Transverse colon (tissue), 4 donors: ENCODE results near the gene C1QA. TPM values are rescaled to one million over a fixed set of nuclear protein-coding genes. Genes with fewer than 3 reads are reported as not detected.

ENCODE experiments used
- DNase-seq: peaks from one replicate; pipeline ENCODE4 v3.0.0-alpha.2; 2019
- H3K27ac ChIP-seq, 4 donors: fragments of 200-600 bp; sonication (generic); 2 replicates each; pipeline ENCODE4 v1.5.1; 2016 to 2018; ENCODE audit warnings: inconsistent platforms in 4 of 4
- H3K27me3 ChIP-seq: fragments of 200-600 bp; sonication (generic); 2 replicates; pipeline ENCODE4 v1.5.1; 2017; ENCODE audit warnings: inconsistent platforms
- H3K36me3 ChIP-seq, 4 donors: fragments of 200-600 bp; sonication (generic); 2 replicates each; pipeline ENCODE4 v1.5.1; 2017 to 2019; ENCODE audit warnings: inconsistent platforms in 4 of 4
- H3K4me1 ChIP-seq, 4 donors: fragments of 200-600 bp; sonication (generic); 2 replicates each; pipeline ENCODE4 v1.5.1; 2017 to 2020; ENCODE audit warnings: inconsistent platforms in 4 of 4
- H3K4me3 ChIP-seq, 4 donors: fragments of 200-600 bp; sonication (generic); 1 replicate in 1 of 4; 2 replicates in 3 of 4; pipeline versions ENCODE4 v1.5.1 to v1.6.1; 2017 to 2019; ENCODE audit warnings: inconsistent platforms in 4 of 4
- H3K9me3 ChIP-seq, 2 donors: fragments of 200-600 bp; sonication (generic); 2 replicates each; pipeline ENCODE4 v1.5.1; 2017 to 2019; ENCODE audit warnings: inconsistent platforms in 2 of 2
- CTCF ChIP-seq, 5 experiments: fragments of 200-600 bp in 3 of 5; fragments of 450-650 bp in 2 of 5; sonication (generic) in 3 of 5; IDR thresholded peaks; 1 replicate in 2 of 5; 2 replicates in 3 of 5; pipeline ENCODE4 v1.5.1; 2016 to 2017; ENCODE audit warnings: antibody characterized with exemption in 5 of 5, inconsistent platforms in 3 of 5, mild to moderate bottlenecking in 2 of 5, moderate library complexity in 1 of 5
- EP300 ChIP-seq: sonication (generic); formaldehyde crosslinking; IDR thresholded peaks from one replicate; pipeline ENCODE4 v1.6.1; 2017; ENCODE audit warnings: antibody characterized with exemption, low read depth
- POLR2A ChIP-seq: fragments of 450-650 bp; IDR thresholded peaks from one replicate; pipeline ENCODE4 v1.6.1; 2016; ENCODE audit warnings: antibody characterized with exemption, mild to moderate bottlenecking, moderate library complexity
- POLR2AphosphoS5 ChIP-seq, 3 donors: sonication (generic); formaldehyde crosslinking; IDR thresholded peaks; one replicate each; pipeline ENCODE4 v1.6.1; 2016; ENCODE audit warnings: antibody characterized with exemption in 3 of 3
- WGBS, 2 donors: methylation state at CpG; one replicate each; pipeline ENCODE4 v1.1.5; 2018; ENCODE audit warnings: low coverage in 1 of 2; 5-methylcytosine and 5-hydroxymethylcytosine counted together
- in situ Hi-C, 4 donors: fragments of 200-750 bp; cut with MboI; loops; one replicate each; pipeline versions ENCODE4 v1.15.0 to v1.15.1; 2017; ENCODE audit warnings: low sequenced_read_pairs in 3 of 4, low pct_ligation_motif_present in 1 of 4, low pct_unique_long_range_greater_than_20kb in 1 of 4
- intact Hi-C: fragments of 100-400 bp; cut with DNase I; formaldehyde crosslinking; loops from one replicate; pipeline ENCODE4 v1.15.1; 2023; ENCODE audit warnings: low total_unique reads
- total RNA-seq, 4 donors: library from RNA; depleted of rRNA; stranded (reverse); fragments of >200 nt; gene quantifications; one replicate each; pipeline ENCODE4 v1.1.0, GENCODE V29; 2016

The C1QA gene
- total RNA-seq, 4 donors from 2014 or later = 28.5 to 181 (median 63.0) TPM

GRCh38 chr1:22643381-22643780, 7.0 kb downstream of the C1QA start, which contains the start of gene C1QC:
TSS of gene C1QC (plus strand) at chr1:22643633. CDS start at chr1:22644024, 391 bp downstream.
- WGBS, 2 donors = 61% methylated on average over 8 of the region's 8 CpGs; no CpG with 5 or more reads in 1 of the 2 donors
- DNase-seq = peak; percentile 26
- Histone ChIP-seq H3K4me3 (peak within 1 kb of the TSS in 2 of 4 donors; percentile 9 to 27), H3K4me1 (no peaks in the 10 kb centered on the region), H3K36me3 (no peaks in the 10 kb centered on the region), H3K9me3 (no peaks in the 10 kb centered on the region), H3K27me3 (no peaks in the 10 kb centered on the region), H3K27ac (peak within 1 kb of the TSS; percentile 28 to 48 (median 41))
- no peak for TF ChIP-seq EP300
- peak; percentile 24 for TF ChIP-seq POLR2A
- TF ChIP-seq POLR2AphosphoS5 (IDR thresholded peaks at IDR 0.05) = peak in 2 of 3 donors; percentile 16 to 58
- TF ChIP-seq CTCF (IDR thresholded peaks at IDR 0.05) = no peak
- in situ Hi-C loops = loop anchor here (10.0 to 25.0 kb wide), 3 partner anchors 219 to 506 kb away; partner anchors contain the start of gene WNT4 (in 2 of the 4)
- intact Hi-C loops = no loop called here

GRCh38 chr1:22643928-22644327, 7.5 kb downstream of the C1QA start:
- Histone ChIP-seq H3K9me3 (no peaks in the 10 kb centered on the region), H3K27ac (peak overlapping the region; percentile 28 to 48 (median 41)), H3K4me1 (no peaks in the 10 kb centered on the region), H3K36me3 (no peaks in the 10 kb centered on the region), H3K4me3 (peak overlapping the region in 2 of 4 donors; percentile 9 to 27), H3K27me3 (no peaks in the 10 kb centered on the region)
- TF ChIP-seq CTCF (IDR thresholded peaks at IDR 0.05) = no peak
- no peak for TF ChIP-seq POLR2AphosphoS5 (IDR thresholded peaks at IDR 0.05)
- no peak for TF ChIP-seq POLR2A
- no peak for TF ChIP-seq EP300
- no peak for DNase-seq
- intact Hi-C loops (no loop called here), in situ Hi-C loops (loop anchor here (10.0 to 25.0 kb wide), 3 partner anchors 219 to 507 kb away; partner anchors contain the start of gene WNT4 (in 2 of the 4))
- 74% methylated on average over 10 of the region's 12 CpGs; no CpG with 5 or more reads in 1 of the 2 donors for WGBS, 2 donors

GRCh38 chr1:22645931-22646330, 9.5 kb downstream of the C1QA start:
- H3K27me3 ChIP-seq = no peaks in the 10 kb centered on the region
- no peaks in the 10 kb centered on the region for H3K9me3 ChIP-seq
- TF ChIP-seq EP300 (no peak), POLR2AphosphoS5 (IDR thresholded peaks at IDR 0.05) (peak in 1 of 3 donors; percentile 11), POLR2A (peak; percentile 33)
- in situ Hi-C loops = loop anchor here (5.0 to 25.0 kb wide), 4 partner anchors 221 to 509 kb away; partner anchors contain the start of gene WNT4 (in 2 of the 4)
- intact Hi-C loops = no loop called here
- peak overlapping the region in 1 of 4 donors; percentile 41 for H3K27ac ChIP-seq
- no peak for DNase-seq
- no peak overlapping the region for H3K4me3 ChIP-seq
- H3K36me3 ChIP-seq = no peaks in the 10 kb centered on the region
- 80 to 93% methylated on average over 3 to 7 of the region's 7 CpGs for WGBS, 2 donors
- no peaks in the 10 kb centered on the region for H3K4me1 ChIP-seq

- Histone ChIP-seq H3K27me3 (no peaks in the 10 kb centered on the region), H3K4me3 (no peak overlapping the region), H3K36me3 (no peaks in the 10 kb centered on the region), H3K27ac (peak overlapping the region in 1 of 4 donors; percentile 41), H3K9me3 (no peaks in the 10 kb centered on the region), H3K4me1 (no peaks in the 10 kb centered on the region)
- DNase-seq = no peak
- in situ Hi-C loops = loop anchor here (5.0 to 25.0 kb wide), 4 partner anchors 222 to 509 kb away; partner anchors contain the start of gene WNT4 (in 2 of the 4)
- intact Hi-C loops = no loop called here
- WGBS, 2 donors = 40 to 100% methylated on average over 1 of the region's 1 CpG
- TF ChIP-seq POLR2AphosphoS5 (IDR thresholded peaks at IDR 0.05) = no peak
- TF ChIP-seq CTCF (IDR thresholded peaks at IDR 0.05) = no peak
- TF ChIP-seq POLR2A = no peak
- TF ChIP-seq EP300 = no peak
Measured at GRCh38 chr1:22646384-22646783, 10.0 kb downstream of the C1QA start.
